Skin of body (tissue), 2 donors: ENCODE measurements around the gene RFLNA. TPM values are rescaled to one million over a fixed set of nuclear protein-coding genes. Genes with fewer than 3 reads are reported as not detected.

Experiments used
- DNase-seq: peaks from one replicate; lab custom pipeline; 2025; lab: John Stamatoyannopoulos, UW
- total RNA-seq: library from RNA; depleted of rRNA; stranded (reverse); fragments of >200 nt; gene quantifications from one replicate; pipeline ENCODE4 v1.2.3, GENCODE V29; 2014

The RFLNA gene
- total RNA-seq, 1 donor from 2014 or later: 8.8 TPM

DNA sequence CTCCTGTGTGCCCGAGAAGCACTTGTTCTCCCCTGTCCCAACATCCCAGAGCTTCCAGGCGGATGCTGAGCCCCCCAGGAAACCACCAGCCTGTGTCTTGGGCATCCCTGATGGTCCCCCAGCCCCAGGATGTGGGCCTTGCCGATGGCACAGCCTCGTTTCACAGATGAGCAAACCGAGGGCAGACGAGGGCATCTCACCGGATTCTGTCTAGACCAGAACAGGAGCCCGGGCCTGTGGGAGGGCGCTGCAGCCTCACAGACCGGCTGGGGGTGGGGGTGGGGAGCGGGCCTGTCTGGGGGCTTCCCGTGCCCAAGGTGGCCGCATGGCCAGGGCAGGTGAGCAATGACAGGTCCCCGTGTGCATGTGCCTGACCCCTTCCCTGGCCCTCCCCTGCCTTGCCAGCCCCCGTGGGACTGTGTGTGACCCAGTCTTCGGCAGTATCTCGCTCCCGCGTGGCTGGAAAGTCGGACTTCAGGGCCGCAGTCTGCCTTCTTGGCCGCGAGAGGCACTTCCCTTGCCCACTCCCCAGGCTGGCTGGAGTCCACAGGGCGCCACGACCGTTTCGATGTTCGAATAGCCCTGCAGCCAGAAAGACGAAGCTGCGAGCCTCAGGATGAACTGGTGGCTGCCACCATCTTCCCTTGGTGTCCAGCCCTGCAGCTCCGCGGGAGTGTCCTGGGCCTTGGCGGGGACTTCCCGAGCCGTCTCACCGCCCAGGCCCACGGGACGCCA is 8.9 kb downstream of the RFLNA start:
- no peak for DNase-seq

DNA sequence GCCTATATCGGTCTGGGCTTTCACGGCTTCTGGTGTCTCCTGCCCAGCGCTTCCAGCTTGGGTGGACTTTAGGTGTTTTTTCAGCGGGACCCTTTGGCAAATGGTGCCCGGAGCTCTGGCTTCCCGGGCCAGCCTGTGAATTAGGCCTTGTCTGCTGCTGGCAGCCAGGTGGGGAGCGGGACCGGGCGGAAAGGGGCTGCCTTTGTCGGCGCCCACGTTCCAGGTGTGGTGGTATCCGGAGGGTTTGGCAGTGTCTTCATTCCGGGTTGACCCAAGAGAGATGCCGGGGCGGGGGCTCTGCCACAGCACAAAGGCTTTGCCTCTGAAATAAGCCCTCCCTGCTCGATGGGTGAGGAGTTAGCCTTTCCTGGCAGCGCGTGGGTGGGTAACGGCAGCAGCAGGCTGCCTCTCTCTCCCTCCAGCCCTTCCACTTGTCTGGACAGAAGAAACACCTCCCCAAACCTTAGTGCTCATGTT is 9.5 kb downstream of the RFLNA start:
- no peak for DNase-seq

- DNase-seq: no peak
Measured at GRCh38 chr12:124305136-124305535, 10.2 kb downstream of the RFLNA start.

- DNase-seq: no peak
Measured at GRCh38 chr12:124305776-124306685, 11.1 kb downstream of the RFLNA start.

DNA sequence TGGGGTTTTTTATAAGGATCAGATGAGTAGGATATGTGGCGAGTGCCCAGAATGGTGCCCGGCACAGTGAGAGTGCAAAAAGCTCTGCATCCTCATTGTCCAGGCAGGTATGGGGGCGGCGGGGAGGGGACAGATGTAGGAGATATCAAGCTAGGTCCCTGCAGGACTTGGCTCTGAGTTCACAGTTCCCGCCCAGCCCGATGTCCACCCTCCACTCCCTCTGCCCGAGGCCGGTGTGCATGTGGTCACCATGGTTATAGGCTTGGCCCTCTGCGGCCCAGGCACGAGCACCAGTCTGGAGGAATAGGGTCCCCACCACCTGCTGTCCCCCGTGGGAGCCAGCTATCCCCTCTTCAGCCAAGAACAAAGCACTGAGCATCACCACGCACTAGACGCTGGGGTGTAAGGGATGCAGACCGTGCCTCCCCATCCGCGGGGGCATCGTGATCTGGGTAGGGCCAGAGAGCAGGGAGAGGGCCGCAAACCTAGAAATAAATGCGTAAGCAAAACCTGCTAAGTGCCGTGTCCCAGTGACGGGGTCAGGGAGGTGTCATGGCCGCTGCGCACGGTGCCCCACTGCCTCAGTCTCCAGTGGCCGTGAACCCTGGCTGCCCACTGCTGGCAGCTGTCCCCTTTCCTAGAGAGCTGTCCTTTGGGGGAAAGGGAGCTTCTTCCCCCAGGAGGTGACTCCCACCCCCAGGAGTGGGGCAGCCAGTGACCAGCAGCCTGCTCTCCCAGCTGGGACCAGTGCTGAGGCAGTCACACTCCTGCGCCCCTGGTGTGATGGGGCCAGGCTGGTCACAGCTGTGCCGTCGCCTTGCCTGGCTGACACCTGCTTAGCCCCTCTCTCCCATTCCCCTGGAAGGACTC is 12.0 kb downstream of the RFLNA start:
- DNase-seq: no peak

DNA sequence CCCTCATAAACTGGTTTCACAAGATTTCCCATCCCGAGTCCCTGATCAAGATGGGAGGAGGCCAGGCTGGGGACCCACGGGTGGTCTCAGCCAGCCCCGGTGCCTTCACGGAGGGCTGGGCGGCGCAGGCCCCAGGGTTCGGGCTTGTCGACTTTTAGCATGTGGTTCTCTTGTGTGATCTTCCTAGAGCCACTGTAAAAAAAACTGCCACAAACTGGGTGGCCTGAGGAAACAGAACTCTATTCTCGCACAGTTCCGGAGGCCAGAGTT is 12.6 kb downstream of the RFLNA start:
- no peak for DNase-seq

- DNase-seq: no peak
Measured at GRCh38 chr12:124308741-124309140, 13.8 kb downstream of the RFLNA start.

DNA sequence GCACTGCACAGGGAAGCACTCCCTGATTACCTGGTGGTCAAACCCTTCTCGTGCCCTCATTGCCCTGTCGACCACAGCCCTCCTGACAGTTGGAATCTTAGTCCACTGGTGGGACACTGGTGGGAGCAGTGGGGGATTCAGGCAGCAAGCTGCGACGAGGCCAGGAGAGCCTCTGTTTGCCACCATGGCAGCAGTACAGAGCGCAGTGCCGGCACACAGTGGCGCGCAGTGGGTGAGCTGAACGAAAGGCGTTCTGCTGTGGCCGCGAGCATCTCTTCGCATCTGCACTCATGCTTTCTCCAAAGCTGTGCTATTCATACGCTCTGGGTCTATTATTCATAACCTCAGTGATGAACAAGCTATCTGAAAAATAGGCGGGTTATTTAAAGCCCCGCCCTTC is 14.3 kb downstream of the RFLNA start:
- DNase-seq: no peak

GRCh38 chr12:124309744-124310143 is 14.9 kb downstream of the RFLNA start:
- DNase-seq: no peak

DNA sequence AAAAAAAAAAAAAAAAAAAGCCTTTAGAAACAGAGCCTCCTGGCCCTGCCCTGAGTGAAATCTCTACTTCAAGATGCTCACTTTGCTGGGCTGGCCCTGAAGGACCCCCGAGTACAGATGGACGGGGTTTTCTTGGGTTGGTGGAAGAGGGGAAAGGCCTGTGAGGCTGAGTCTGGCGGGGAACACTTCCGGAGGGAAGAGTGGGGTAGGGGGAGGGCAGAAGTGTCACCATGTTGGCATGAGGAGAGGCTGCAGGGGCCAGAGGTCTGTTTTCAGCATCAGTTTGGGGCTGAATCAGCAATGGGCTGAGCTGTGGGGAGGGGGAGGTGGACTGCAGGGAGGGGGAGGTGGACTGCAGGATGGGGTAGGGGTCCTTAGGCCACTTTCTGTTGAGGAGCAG is 15.3 kb downstream of the RFLNA start:
- no peak for DNase-seq

DNA sequence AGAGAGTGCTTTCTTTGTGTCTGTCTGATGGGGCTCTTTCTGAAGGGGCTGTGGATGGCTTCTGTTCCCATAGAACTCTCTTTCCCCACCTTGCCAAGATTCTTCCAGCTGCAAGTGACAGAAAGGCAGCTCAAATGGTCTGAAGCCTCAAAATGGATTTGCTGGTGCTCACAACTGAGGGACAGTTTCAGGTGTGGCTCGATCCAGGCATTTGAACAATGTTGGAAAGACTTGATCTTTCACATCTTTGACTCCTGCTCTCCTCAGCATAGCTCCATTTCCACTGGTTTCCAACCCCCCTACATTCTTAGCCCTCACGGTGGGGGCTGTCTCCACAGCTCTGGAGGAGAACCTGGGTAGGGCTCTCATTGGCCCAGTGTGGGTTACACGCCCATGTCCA is 15.9 kb downstream of the RFLNA start:
- DNase-seq: no peak

DNA sequence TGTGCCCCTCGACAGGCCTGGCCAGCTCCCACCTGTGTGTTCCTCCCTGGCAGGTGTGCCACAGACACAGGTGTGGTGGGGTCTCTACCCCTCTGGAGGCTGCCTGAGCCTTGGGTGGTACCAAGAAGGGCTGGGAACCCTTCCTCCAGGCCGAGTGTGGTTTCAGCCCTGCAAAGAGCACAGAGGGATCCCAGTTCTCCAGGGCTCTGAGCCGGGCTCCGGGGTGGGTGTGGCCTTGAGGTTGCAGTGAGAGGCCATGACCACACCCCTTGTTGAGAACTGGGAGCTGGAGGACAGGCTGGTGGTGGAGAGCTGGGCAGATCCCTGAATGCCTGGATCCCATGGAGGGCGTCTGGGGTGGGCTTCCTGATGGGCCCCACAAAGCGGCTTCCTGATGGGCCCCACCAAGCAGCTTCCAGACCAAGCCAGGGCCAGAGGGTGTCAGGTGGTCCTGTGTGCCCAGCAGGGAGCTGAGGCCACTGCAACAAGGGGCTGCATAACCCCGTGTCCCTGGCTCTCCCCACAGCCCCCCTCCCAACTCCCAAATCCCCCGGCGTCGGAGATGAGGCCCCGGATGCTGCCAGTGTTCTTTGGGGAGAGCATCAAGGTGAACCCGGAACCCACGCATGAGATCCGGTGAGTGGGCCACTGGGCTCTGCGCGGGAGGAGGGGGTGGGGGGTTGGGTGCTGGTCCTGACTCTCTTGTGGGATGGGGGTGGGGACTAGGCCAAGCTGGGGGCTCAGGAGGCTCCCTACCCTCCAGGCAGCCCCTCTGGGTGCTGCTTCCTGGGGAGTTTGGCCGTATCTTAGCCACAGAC is 16.6 kb downstream of the RFLNA start:
- no peak for DNase-seq

DNA sequence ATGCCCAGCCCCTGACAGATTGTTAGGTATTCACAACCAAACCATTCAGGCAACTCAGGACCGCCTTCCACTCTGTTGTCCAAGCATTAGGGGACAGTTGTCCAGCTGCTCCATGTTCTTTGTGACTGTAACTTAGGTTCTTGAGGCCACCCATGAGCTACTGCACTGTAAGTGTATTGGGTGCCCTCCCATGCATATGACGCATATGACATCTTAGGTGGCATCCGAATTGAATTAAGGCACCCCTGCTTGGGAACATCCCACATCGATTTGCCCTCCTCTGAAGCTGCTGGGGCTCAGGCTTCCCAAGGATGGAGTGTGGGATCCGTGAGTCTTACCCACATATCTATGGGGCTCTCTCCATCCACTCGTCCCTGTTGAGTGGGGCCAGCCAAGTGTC is 17.7 kb downstream of the RFLNA start:
- DNase-seq: no peak

DNA sequence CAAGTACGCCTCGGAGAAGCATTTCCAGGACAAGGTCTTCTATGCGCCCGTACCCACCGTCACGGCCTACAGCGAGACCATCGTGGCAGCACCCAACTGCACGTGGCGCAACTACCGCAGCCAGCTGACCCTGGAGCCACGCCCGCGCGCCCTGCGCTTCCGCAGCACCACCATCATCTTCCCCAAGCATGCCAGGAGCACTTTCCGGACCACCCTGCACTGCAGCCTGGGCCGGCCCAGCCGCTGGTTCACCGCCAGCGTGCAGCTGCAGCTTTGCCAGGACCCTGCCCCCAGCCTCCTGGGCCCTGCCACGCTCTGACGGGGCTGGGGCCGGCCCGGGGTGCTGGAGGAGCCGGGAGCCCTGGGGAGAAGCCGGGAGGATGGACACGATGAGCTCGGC is 19.3 kb downstream of the RFLNA start:
- DNase-seq: no peak

DNA sequence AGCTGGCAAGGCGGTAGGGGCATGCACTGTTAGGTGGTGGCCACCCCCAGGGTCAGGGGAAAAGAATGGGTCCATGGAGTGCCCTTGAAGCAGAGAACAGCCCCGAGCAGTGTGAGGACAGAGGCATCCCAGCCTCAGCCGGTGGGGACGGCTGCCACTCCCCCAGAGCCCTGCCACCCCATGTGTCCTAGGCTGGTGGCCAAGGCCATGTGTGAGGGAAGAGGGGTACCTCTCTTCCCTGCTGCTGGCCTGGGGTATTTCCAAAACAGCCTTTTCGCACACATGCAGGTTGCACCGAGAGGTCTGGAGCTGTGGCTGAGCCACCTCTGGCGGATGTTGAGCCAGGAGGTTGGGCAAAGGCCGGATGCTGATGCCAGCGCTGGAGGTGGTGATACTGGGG is 19.9 kb downstream of the RFLNA start:
- DNase-seq: no peak

DNA sequence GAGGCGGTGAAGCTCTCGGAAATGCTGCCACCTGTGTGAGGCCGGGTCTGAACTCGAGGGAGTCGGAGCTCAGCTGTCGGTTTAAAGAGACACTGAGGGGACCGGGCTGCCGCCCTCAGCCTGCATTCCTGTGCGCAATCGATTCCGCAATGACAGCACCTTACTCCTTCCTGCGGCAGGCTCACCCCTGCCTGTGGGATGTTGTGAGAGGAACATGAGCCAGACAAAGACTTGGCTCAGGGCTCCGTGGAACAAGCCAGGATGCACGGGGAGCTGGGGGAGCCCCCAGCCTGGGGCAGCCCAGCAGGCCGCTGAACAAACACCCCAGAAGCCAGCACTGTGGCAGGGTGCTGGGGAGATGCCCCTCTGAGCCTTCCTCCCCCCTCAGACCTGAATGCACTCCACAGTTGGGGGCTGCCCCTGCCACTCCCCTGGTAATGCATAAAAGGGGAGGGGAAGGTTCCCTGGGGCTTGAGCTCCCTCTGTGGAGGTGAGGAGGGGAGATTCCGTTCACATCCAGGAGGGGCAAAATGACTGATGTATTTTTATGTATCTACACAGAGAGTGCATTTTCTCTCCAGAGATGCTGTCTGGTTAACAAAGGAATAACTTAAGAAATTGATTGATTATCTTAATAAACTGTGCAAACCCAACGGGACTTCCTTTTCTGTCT is 20.6 kb downstream of the RFLNA start:
- no peak for DNase-seq

- DNase-seq: no peak
Measured at GRCh38 chr12:124316257-124316900, 21.5 kb downstream of the RFLNA start.

DNA sequence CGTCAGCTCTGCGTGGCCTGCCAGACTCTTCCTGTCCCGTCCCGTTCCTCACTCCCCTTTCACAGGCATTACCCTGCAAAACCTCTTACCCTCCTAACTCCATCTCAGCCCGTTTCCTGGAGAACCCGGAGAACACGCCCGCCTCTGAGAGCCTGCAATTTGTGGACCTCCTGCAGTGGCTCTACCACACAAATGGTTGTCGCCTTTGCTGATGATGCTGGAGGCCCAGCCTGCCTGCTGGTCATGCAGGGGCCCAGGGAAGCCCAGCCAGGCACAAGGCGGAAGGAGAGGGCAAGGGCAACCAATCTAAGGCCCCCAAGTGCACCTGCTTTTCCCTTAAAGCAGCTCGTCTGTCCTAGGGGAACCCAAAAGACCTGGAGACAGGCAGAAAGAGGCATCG is 22.5 kb downstream of the RFLNA start:
- no peak for DNase-seq

DNA sequence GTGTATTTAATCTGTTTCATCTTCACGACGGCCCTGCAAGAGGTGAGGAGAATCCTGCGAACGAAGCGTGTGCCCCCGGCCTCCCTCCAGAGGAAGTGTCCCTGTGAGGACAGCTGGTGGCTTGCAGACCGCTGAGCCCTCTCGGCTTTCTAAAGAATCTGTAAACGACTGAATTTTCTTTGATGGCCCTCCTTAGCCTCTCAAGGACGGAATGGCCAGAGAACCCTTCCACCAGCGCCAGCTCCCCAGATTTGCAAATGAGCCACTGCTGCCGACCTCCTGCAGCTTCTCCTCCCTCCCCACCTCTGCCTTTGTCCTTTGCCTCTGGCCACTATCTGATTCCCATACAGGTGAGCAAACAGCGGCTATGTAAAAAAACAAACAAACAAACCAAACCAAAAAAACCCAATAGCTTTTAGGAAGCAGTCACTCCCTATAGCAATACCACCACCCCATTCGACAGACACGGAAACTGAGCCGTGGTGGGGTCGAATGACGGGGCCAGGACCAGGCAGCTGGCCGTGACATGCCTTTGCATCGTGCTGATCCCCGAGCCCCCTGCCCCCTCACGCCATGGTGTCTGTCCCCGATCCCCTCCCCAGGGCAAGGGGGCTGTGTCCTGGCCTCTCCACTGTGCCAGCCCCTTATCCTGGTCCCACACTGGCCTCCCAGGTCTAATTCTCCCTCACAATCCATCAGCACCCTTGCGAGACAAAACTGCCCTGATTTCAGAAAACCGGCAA is 23.6 kb downstream of the RFLNA start:
- no peak for DNase-seq
